Thymus (tissue), 11 donors: ENCODE results near the gene ZNF669. TPM values are rescaled to one million over a fixed set of nuclear protein-coding genes. Genes with fewer than 3 reads are reported as not detected.

ENCODE experiments used
- DNase-seq, 9 donors: peaks; one replicate each; pipeline ENCODE4 v3.0.0-alpha.2; 2013; ENCODE audit warnings: low spot score in 9 of 9, low read depth in 6 of 9, missing footprints in 1 of 9
- H3K27ac ChIP-seq, 2 donors: one replicate each; pipeline ENCODE4 v1.5.1; 2013; ENCODE audit warnings: control low read depth in 1 of 2, low read depth in 1 of 2, low read length in 1 of 2, mild to moderate bottlenecking in 1 of 2, moderate library complexity in 1 of 2
- H3K27me3 ChIP-seq, 2 donors: one replicate each; pipeline ENCODE4 v1.5.1; 2013; ENCODE audit warnings: low read length in 1 of 2; ENCODE audit not compliant: control insufficient read depth in 2 of 2, insufficient read depth in 1 of 2
- H3K36me3 ChIP-seq, 2 donors: one replicate each; pipeline ENCODE4 v1.5.1; 2013; ENCODE audit warnings: low read length in 1 of 2, mild to moderate bottlenecking in 1 of 2, moderate library complexity in 1 of 2; ENCODE audit not compliant: control insufficient read depth in 2 of 2, insufficient read depth in 2 of 2
- H3K4me1 ChIP-seq, 2 donors: one replicate each; pipeline ENCODE4 v1.5.1; 2013; ENCODE audit warnings: low read length in 2 of 2; ENCODE audit not compliant: control insufficient read depth in 2 of 2, insufficient read depth in 2 of 2
- H3K4me3 ChIP-seq, 2 donors: one replicate each; pipeline ENCODE4 v1.5.1; 2013; ENCODE audit warnings: low read length in 2 of 2, control low read depth in 1 of 2, mild to moderate bottlenecking in 1 of 2
- H3K9me3 ChIP-seq, 2 donors: one replicate each; pipeline ENCODE4 v1.5.1; 2013; ENCODE audit warnings: low read length in 1 of 2, mild to moderate bottlenecking in 1 of 2; ENCODE audit not compliant: control insufficient read depth in 2 of 2, insufficient read depth in 1 of 2
- WGBS: extraction: QIAGEN DNeasy Blood & Tissue Kit; methylation state at CpG from one replicate; pipeline ENCODE4 v1.1.7; 2013; 5-methylcytosine and 5-hydroxymethylcytosine counted together
- polyA plus RNA-seq: library from polyadenylated mRNA; stranded (reverse); fragments of 200-250 nt; gene quantifications from one replicate; pipeline ENCODE4 v1.2.3, GENCODE V29; 2013
- total RNA-seq: library from RNA; stranded (reverse); fragments of 120-200 nt; gene quantifications from one replicate; pipeline ENCODE4 v1.2.4, GENCODE V29; 2013
- donor health status: healthy.

ZNF669 gene
- total and polyA plus RNA-seq, 2 donors: 10.0 to 14.8 TPM

DNA sequence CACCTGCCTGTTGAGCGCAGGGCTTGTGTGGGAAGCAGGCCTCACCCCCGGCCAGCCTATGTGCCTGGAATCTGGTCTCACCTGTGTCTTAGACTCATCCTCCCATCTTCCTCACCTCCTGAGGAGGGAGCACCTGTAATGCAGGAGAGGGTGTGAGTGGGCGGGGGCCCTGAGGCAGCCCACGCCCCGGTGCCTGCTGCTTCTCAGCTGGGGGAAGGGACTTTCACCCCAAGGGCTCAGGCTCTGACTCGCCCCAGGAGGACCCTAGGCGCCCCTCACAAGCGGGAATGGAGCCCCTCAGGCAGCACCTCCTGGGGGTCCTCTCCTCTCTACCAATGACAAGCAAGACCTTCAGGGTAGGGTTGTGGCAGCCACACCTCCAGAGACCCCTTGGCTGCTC, 18.8 kb downstream of the ZNF669 start:
- H3K9me3 ChIP-seq: peaks cover 0 to 12% of the 10 kb centered on the region in 2 donors
- H3K27ac ChIP-seq: no peak overlapping the region
- no peaks in the 10 kb centered on the region for H3K27me3 ChIP-seq
- H3K4me1 ChIP-seq: no peaks in the 10 kb centered on the region
- H3K36me3 ChIP-seq: no peaks in the 10 kb centered on the region
- no peak overlapping the region for H3K4me3 ChIP-seq
- no peak for DNase-seq
- 97% methylated on average over 8 of the region's 8 CpGs for WGBS

DNA sequence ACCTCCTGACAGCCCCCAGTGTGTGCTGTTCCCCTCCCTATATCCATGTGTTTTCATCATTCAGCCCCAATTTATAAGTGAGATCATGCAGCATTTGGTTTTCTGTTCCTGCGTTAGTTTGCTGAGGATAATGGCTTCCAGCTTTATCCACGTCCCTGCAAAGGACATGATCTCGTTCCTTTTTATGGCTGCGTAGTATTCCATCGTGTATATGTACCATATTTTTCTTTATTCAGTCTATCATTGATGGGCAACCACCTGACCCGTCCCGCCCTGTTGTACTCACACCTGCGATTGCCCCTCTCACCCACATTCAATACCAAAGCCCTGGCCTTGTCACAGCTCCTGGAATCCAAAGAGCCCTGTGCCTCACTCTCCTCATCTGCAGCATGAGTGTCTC, 19.4 kb downstream of the ZNF669 start:
- peaks cover 0 to 12% of the 10 kb centered on the region in 2 donors for H3K9me3 ChIP-seq
- 97% methylated on average over 8 of the region's 8 CpGs for WGBS
- no peaks in the 10 kb centered on the region for H3K4me1 ChIP-seq
- no peak for DNase-seq
- no peak overlapping the region for H3K27ac ChIP-seq
- H3K4me3 ChIP-seq: no peak overlapping the region
- no peaks in the 10 kb centered on the region for H3K27me3 ChIP-seq
- no peaks in the 10 kb centered on the region for H3K36me3 ChIP-seq

DNA sequence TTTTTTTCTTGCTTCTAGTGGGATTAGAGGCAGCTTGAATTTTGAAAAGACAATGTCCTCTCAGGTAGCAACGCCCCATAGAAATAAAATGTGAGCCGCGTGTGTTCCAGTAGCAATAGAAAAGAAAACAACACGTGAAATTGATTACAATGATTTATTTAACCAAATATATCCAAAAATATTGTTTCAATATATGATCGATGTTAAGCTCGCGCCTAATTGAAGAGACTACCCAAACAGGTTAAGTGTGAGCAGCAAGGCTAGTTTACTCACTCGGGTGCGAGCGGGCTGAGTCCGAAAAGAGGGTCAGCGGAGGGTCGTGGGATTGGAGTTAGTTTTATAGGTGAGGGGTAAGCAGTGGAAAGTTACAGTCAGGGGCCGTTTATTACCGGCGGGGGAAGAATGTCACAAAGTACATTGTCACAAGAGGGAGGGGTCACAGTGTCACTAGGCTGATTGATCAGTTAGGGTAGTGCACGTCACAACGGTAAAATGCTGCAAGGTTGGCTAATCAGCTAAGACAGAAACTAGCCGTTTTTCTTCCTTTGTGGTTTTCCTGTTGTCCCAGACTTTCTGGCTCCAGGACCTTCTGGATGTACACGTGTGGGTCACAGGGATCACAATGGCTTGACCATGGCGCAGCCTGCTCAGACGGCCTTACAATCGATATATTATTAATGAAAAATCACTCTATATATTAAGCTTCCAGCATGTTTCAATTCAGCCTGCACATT, 24.8 kb downstream of the ZNF669 start:
- Histone ChIP-seq H3K27me3 (peaks cover 0 to 3% of the 10 kb centered on the region in 2 donors), H3K4me3 (peak overlapping the region; percentile 92 to 94), H3K4me1 (peaks cover 8 to 9% of the 10 kb centered on the region in 2 donors), H3K27ac (no peak overlapping the region), H3K36me3 (no peaks in the 10 kb centered on the region), H3K9me3 (peaks cover 1 to 13% of the 10 kb centered on the region in 2 donors)
- 41% methylated on average over 23 of the region's 23 CpGs for WGBS
- DNase-seq: no peak

DNA sequence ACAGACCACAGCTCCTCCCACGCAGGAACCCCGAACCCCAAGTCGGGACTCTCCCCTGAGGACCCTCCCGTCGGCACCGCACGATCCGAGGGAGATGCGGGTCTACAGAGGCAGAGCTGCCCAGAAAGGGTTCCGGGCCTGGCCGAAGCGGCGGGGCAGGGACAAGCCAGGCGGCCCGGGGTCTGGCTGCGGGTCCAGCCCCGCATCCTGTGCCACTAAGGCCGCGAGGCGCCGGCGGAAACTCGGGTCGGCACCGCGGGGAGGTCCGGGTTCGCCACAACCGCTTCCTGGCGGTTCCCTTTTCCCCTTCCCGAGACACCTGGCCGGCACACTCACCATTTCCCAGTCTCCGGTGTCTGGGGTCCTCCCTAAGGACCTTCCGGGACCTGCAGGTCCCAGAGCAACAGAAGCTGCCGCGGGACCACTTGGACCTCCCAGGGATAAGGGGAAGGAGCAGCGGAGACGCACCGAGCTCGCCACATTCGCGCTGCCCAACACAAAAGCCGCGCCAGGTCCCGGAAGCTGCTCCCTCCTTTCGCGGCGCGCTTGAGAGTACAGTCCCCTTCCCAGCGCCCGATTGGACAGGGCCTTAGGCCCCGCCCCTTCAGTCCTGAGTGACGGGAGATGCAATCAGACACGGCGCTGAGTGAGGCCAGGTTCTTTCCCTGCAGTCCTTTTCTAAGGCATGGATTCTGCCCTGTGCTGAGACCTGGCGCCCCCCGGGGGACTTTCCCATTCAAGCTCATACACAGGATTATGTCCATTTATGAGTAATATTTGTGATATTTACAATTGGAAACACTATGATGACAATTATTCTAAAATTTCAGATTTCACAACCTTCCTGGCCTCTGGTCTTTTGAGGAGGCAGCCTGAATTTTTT, 25.7 kb downstream of the ZNF669 start, which contains the start of gene ZNF670:
Gene ZNF670 (minus strand): TSS at position 554 of the 883 bp plus-strand sequence. CDS start 215 bp downstream, at position 339.
- Histone ChIP-seq H3K36me3 (no peaks in the 10 kb centered on the region), H3K9me3 (peaks cover 1 to 13% of the 10 kb centered on the region in 2 donors), H3K4me3 (peak within 1 kb of the TSS; percentile 92 to 94), H3K27ac (peak within 1 kb of the TSS; percentile 58 to 89), H3K27me3 (peaks cover 0 to 3% of the 10 kb centered on the region in 2 donors), H3K4me1 (peaks cover 8 to 9% of the 10 kb centered on the region in 2 donors)
- under 1% methylated on average over 57 of the region's 57 CpGs for WGBS
- peak; percentile 71 to 95 (median 86) for DNase-seq

DNA sequence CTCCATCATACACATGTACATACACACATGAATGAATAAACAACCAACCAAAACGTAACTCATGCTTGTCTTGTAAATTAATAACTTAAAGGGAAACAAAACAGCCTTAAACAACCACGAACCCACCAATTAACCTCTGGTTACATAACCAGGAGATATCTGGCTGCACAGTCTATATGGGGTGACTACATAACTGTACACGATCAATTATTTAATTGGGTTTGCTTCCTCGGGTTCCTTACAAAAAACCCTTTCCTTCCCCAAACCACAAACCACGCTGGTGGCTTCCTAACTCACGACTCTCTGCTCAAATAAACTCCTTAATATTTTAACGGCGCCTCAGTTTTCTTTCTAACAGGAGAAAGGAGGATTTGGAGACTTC, 26.3 kb downstream of the ZNF669 start:
- 1% methylated on average over 8 of the region's 8 CpGs for WGBS
- DNase-seq: peak in 3 of 9 donors; percentile 1 to 11 (median 4)
- H3K9me3 ChIP-seq: peaks cover 1 to 13% of the 10 kb centered on the region in 2 donors
- peak overlapping the region in 1 of 2 donors; percentile 30 for H3K27ac ChIP-seq
- peaks cover 0 to 3% of the 10 kb centered on the region in 2 donors for H3K27me3 ChIP-seq
- H3K4me3 ChIP-seq: peak overlapping the region; percentile 92 to 94
- H3K4me1 ChIP-seq: peaks cover 8 to 9% of the 10 kb centered on the region in 2 donors
- no peaks in the 10 kb centered on the region for H3K36me3 ChIP-seq

DNA sequence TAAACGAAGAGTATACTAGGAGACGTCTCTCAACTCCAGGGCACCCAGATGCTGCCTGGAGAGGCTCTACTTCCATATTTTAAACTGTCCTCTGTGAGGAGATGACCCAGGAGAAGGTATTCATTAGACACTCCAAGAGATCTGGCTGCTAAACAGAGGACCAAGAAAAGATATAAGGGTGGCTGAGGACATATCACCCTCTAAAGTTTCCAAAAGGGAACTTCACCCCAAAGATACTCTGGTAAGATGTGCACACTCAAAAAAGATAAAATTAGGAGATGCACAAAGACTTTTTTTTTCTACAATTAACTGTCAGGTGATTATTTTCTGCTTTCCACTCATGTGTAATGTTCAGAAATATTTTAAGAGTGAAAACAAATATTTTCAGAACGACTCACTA, 26.9 kb downstream of the ZNF669 start:
- peaks cover 1 to 16% of the 10 kb centered on the region in 2 donors for H3K9me3 ChIP-seq
- no peak overlapping the region for H3K27ac ChIP-seq
- H3K4me3 ChIP-seq: no peak overlapping the region
- H3K36me3 ChIP-seq: no peaks in the 10 kb centered on the region
- WGBS: 85% methylated on average over 3 of the region's 3 CpGs
- H3K27me3 ChIP-seq: peaks cover 0 to 3% of the 10 kb centered on the region in 2 donors
- peak in 1 of 9 donors; percentile 15 for DNase-seq
- H3K4me1 ChIP-seq: peaks cover 8 to 9% of the 10 kb centered on the region in 2 donors

DNA sequence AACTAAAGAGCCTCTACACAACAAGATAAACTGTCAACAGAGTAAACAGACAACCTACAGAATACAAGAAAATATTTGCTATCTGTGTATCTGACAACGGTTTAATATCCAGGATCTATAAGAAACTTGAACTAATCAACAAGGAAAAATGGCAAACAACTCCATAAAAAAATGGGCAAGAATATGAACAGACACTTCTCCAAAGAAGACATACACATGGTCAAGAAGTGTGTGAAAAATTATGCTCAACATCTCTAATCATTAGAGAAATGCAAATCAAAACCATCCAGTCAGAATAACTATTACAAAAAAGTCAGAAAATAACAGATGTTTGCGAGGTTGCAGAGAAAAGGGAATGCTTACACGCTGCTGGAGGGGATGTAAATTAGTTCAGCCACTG, 33.5 kb downstream of the ZNF669 start:
- DNase-seq: no peak
- H3K27me3 ChIP-seq: no peaks in the 10 kb centered on the region
- peaks cover 3 to 32% of the 10 kb centered on the region in 2 donors for H3K9me3 ChIP-seq
- no peaks in the 10 kb centered on the region for H3K36me3 ChIP-seq
- no peak overlapping the region for H3K27ac ChIP-seq
- H3K4me1 ChIP-seq: no peaks in the 10 kb centered on the region
- no peak overlapping the region for H3K4me3 ChIP-seq
- 78% methylated on average over 3 of the region's 3 CpGs for WGBS

DNA sequence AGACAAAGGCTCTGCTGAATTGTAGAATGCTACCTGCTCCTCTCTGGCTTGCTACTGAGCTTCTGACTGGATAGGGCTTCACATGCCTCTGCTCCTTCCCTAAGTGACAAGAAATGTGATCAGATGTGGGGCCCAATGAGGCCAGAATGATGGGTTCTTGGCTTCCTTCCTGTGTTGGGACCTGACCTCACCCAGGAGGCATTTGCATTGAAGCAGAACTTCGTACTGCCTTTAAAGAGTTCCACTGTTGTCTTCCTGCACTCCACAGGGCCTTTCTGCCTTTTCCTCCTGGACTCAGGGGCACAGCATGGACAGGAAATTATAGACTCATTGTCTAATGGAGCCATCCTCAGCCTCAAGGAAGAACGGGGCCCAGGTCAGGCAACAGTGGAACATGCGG, 39.9 kb downstream of the ZNF669 start:
- Histone ChIP-seq H3K4me1 (no peaks in the 10 kb centered on the region), H3K36me3 (no peaks in the 10 kb centered on the region), H3K4me3 (no peak overlapping the region), H3K9me3 (peaks cover 3 to 42% of the 10 kb centered on the region in 2 donors), H3K27me3 (no peaks in the 10 kb centered on the region), H3K27ac (no peak overlapping the region)
- WGBS: 96% methylated on average over 3 of the region's 3 CpGs
- no peak for DNase-seq

DNA sequence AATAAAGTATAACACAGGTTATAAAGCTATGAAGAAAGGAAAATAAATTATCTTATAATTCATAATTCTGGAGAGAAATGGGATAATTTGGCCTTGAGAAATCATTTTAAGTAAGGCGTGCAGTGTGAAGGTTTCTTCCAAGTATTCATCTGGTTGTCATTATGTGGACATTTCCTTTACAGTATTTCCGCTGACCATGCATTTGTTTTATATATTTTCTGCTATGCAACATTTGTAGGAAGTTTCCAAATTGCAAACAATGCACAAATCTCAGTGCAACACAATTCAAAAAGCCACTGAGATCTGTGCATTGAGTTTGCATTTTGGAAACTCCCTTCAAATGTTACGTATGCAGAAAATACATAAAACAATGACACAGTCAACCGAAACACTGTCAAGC, 43.4 kb downstream of the ZNF669 start:
- Histone ChIP-seq H3K36me3 (no peaks in the 10 kb centered on the region), H3K9me3 (peaks cover 2 to 26% of the 10 kb centered on the region in 2 donors), H3K27ac (no peak overlapping the region), H3K4me1 (no peaks in the 10 kb centered on the region), H3K27me3 (no peaks in the 10 kb centered on the region), H3K4me3 (no peak overlapping the region)
- DNase-seq: no peak
- WGBS: 98% methylated on average over 4 of the region's 4 CpGs
